GM19328 (cell line): ENCODE measurements around the gene CPN2.

Source experiments
- ATAC-seq: cut with Tn5 transposase; IDR thresholded peaks from one replicate; pipeline ENCODE4 v1.9.1; 2021; ENCODE audit warnings: mild to moderate bottlenecking, moderate library complexity; ENCODE audit not compliant: unreplicated experiment

Gene CPN2

DNA sequence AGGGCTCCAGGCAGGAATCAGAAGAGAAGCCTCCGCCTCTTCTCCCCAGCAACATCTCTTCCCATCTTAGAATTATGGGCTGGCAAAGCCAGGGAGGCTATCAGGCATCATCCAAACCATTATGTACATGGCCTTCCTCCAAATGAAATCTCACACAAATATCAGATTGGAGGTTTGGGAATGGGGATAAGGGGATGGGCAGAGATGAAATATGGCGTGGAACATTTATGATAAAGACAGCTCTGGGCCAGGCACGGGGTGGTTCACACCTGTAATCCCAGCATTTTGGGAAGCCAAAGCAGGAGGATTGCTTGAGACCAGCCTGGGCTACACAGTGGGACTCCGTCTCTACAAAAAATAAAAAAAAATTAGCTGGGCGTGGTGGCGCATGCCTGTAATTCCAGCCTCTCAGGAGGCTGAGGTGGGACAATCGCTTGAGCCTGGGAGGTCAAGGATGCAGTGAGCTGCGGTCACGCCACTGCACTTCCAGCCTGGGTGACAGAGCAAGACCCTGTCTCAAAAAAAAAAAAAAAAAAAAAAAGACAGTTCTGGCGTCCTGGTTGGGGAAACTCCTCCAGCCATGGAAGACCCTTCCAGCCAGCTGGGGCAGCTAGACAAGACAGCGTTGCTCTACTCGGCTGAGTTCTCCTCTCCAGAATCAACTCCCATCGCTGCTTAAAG, 36.6 kb downstream of the CPN2 start:
- no peak for ATAC-seq

GRCh38 chr3:194313560-194314387, 37.4 kb downstream of the CPN2 start:
- ATAC-seq: no peak

- ATAC-seq: no peak
Observed at GRCh38 chr3:194312743-194313281, 38.3 kb downstream of the CPN2 start.

DNA sequence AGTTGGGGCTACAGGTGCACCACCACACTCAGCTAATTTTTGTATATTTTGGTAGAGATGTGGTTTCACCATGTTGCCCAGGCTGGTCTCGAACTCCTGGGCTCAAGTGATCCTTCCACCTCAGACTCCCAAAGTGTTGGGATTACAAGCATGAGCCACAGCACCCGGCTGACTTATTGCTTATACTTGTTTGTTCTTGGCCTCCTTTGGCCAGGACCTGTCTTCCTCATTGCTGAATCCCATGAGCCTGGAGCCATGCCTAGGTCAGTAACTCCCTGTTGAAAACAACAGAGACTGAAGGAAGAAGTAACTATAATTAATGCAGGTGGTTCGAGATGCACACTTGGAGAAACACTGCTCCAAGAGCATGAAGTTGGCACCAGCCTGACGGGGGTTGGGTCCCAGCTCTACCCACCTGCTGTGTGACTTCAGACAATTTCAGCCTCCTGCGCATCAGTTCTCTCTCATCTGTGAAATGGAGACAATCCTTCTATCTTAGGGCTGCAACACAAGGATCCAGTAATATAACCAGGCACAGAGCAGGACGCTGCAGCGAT, 38.9 kb downstream of the CPN2 start:
- no peak for ATAC-seq

DNA sequence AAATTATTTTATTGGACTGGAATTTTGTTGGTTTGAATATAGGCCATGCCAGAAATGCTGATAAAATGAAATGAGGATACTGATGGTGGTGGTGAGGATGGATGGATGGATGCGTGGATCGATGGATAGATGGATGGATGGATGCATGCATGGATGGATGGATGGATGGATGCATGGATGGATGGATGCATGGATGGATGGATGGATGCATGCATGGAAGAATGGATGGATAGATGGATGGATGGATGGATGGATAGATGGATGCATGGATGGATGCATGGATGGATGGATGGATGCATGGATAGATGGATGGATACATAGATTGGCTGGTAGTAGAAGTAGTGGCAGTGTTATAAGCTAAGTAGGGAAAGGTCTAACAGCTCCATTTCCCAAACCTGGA, 40.1 kb downstream of the CPN2 start:
- no peak for ATAC-seq

GRCh38 chr3:194310060-194310835, 40.9 kb downstream of the CPN2 start:
- no peak for ATAC-seq

DNA sequence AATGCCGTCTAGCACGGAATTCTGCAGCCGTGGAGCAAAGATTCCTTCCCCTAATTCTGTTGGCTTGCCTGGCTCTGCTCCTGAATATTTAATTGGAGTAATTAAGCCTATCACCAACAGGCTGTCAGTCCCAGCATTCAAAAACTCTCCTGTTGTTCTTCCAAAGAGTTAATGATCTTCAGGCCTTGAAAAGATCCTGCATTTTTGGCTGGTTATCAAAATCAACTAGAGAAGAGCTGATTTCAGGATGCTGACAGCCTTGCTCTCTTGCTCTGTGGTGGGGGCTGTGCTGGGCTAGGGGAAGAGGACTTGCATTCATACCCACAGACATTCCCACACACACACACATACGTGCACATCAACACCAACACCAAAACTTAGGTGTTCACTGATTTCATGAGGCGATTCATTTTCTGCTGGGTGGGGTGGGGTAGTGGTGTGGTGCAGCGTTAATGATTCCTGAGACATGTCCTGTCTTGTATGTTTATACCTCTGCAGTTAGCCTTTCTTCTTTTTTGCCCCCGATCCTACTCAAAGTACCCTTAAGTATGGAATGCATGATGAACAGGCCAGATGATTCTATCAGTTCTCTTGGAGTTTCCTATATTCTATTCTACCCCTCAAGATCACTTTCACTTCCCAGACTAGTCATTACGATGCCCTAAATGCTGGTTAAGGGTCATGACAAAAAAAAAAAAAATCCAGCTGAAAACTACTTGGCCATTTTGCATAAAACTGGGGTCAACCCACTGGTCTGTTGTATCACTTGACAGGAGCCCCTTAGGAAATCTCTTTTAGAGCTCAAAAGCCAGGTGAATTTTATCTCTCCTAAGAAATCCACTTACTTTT, 42.3 kb downstream of the CPN2 start:
- no peak for ATAC-seq

DNA sequence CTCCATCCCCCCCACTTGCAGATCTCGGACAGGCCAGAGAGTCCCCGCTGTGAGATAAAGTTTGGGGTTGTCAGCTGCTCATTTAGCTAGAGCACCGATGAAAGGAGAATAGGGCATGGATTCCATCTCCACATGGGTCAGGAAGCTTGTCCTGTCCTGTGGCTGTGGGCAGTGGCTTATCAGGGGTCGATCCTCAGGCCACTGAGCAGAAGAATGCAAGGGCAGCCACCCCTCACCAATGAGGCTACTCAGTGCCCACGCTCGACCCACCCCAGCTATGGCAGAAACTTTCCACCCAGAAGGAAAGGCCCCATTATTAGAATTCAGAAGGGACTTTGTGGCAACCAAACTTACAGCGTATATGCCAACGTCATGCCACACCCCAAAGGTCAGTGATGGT, 43.3 kb downstream of the CPN2 start:
- ATAC-seq: no peak

- peak; percentile 48 for ATAC-seq
Observed at GRCh38 chr3:194306771-194307640, 44.1 kb downstream of the CPN2 start.

DNA sequence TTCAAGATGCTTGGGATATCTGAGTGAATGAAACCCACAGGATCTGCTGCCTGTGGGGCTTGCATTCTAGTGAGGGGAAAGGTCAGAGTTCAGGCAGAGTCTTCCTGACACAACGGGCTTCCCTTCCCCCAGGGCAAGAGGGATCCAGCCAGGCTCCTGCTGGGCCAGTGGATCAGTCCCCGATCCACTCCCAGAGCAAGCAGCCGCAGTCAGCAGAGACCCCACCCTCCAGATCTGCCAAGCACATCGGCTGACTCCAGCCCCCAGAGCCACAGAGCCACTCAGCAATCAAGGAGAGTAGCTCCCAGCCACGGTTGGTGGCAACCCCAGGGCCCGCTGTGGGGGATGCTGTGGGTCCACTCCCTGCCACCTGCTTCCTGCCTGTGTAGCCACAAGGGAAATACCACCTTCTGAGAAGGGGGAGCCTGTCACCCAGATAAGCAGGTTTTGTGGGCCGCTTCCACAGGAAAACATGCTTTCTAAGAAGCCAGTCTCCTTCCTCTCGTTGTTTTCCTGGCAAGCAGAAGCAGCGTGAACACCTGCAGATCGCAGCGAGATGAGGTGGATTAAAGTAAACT, 44.9 kb downstream of the CPN2 start:
- ATAC-seq: no peak

GRCh38 chr3:194305356-194306108, 45.6 kb downstream of the CPN2 start:
- ATAC-seq: no peak

DNA sequence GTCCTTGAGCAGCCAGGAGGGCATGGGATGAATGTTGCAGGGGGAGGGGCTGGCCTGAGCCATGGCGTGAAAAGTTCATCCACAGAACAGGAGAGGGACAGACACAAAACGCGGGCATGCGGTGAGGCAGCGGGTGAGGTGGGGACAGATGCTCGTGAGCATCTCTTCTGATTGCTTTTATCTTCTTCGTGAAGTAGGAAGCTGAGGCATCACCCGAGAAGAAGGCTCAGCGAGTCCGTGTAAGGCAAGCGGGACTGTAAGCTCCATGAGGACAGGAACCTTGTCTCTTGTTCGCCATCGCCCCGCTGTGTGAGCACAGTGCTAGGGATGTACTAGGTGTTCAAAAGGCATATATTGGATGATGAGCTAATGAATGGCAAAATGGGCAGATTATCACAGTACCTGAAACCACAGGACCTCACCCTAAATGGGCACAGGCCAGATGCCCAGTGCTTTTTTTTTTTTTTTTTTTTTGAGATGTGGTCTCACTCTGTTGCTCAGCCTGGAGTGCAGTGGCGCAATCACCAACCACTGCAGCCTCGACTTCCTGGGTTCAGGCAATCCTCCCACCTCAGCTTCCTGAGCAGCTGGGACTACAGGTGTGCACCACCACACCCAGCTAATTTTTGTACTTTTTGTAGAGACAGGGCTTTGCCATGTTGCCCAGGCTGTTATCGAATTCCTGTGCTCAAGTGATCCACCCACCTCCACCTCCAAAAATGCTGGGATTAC, 46.8 kb downstream of the CPN2 start:
- no peak for ATAC-seq

GRCh38 chr3:194303749-194304148, 47.4 kb downstream of the CPN2 start:
- no peak for ATAC-seq

DNA sequence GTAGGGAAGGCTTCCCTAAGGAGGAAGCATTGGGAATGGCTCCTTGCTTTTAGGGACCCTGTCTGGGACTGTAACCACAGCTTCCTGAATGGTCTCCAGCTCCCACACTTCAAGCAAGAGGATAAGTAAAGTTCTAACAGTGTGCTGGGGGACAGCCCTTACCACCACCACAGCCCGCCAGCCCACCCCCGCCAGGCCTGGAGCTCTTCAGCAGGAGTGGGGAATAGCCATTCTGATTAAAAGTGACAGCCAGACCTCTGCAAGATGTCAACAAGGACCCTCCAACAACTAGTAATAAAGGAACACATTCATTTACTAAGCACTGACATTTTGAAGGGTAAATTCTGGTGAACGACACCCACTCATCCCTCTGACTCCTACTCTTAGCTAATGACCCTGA, 49.4 kb downstream of the CPN2 start:
- no peak for ATAC-seq

- no peak for ATAC-seq
Observed at GRCh38 chr3:194300936-194301335, 50.2 kb downstream of the CPN2 start.

GRCh38 chr3:194300382-194300758, 50.8 kb downstream of the CPN2 start:
- no peak for ATAC-seq
